ENCODE results near the gene NDUFS8.

The NDUFS8 gene

GRCh38 chr11:68003846-68004550 lies 26.5 kb upstream of the NDUFS8 start, which contains the start of gene UNC93B1:
Gene UNC93B1, minus strand, starts transcription at chr11:68004097. Its CDS starts 54 bp downstream, at chr11:68004043.
- DNase-seq = peak; percentile 99

- no peak for DNase-seq
These were observed 25.7 kb upstream of the NDUFS8 start for GRCh38 chr11:68004551-68005335.

GRCh38 chr11:68006606-68007166 lies 23.8 kb upstream of the NDUFS8 start:
- no peak for DNase-seq

- DNase-seq = no peak
These were observed 22.7 kb upstream of the NDUFS8 start for GRCh38 chr11:68007498-68008380.

GRCh38 chr11:68008381-68009337 lies 21.8 kb upstream of the NDUFS8 start:
- DNase-seq = peak; percentile 99

GRCh38 chr11:68009391-68010089 lies 20.9 kb upstream of the NDUFS8 start:
- peak; percentile 51 for DNase-seq

- DNase-seq = peak; percentile 51
These were observed 20.1 kb upstream of the NDUFS8 start, which contains the start of gene ALDH3B1 for GRCh38 chr11:68010090-68011041. Gene ALDH3B1, plus strand, starts transcription at chr11:68010327. Its CDS starts 4,971 bp downstream, at chr11:68015298.

- no peak for DNase-seq
These were observed 19.2 kb upstream of the NDUFS8 start for GRCh38 chr11:68011051-68011943.

GRCh38 chr11:68012044-68012842 lies 18.2 kb upstream of the NDUFS8 start:
- no peak for DNase-seq

- peak; percentile 49 for DNase-seq
These were observed 17.5 kb upstream of the NDUFS8 start for GRCh38 chr11:68012843-68013610.

GRCh38 chr11:68013611-68014156 lies 16.8 kb upstream of the NDUFS8 start:
- DNase-seq = no peak

- DNase-seq = peak; percentile 75
These were observed 16.1 kb upstream of the NDUFS8 start for GRCh38 chr11:68014157-68014946.

GRCh38 chr11:68014947-68015447 lies 15.5 kb upstream of the NDUFS8 start:
- no peak for DNase-seq

GRCh38 chr11:68015467-68015866 lies 15.0 kb upstream of the NDUFS8 start:
- DNase-seq = no peak

- peak; percentile 49 for DNase-seq
These were observed 14.1 kb upstream of the NDUFS8 start for GRCh38 chr11:68016161-68016903.
